ENCODE results near the gene PRIM2. TPM values are rescaled to one million over a fixed set of nuclear protein-coding genes. Genes with fewer than 3 reads are reported as not detected.
"Not testable (repeated sequence)": the region's sequence is repeated elsewhere in the genome, so short reads cannot be mapped to it uniquely, and the experiment has no call there.

Gene PRIM2
- total RNA-seq, 1 donor from 2014 or later = 21.0 TPM

DNA sequence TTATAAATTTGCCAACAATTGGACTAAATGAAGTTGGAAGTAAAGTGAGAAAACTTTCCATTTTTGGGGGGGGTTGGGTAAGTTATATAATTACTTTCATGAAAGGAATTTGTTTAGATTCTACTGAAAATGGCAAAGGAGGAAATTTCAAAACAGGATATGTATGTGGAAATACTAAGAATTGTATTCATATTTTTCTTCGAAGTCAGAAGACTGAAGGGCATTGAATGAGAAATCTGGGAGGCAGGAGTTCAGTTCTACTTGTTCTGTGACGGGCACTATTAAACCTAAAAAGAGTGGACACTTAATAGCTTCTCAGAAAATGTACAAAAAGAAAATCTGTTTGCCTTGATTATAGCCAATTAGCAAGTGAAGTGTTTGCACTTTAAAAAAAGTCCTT is 114.7 kb downstream of the PRIM2 start:
- no peak overlapping the region for H3K4me3 ChIP-seq (ENCODE audit: low read depth, low read length)
- DNase-seq (ENCODE audit: low read depth) = no peak
- TF ChIP-seq, protein P1, sequence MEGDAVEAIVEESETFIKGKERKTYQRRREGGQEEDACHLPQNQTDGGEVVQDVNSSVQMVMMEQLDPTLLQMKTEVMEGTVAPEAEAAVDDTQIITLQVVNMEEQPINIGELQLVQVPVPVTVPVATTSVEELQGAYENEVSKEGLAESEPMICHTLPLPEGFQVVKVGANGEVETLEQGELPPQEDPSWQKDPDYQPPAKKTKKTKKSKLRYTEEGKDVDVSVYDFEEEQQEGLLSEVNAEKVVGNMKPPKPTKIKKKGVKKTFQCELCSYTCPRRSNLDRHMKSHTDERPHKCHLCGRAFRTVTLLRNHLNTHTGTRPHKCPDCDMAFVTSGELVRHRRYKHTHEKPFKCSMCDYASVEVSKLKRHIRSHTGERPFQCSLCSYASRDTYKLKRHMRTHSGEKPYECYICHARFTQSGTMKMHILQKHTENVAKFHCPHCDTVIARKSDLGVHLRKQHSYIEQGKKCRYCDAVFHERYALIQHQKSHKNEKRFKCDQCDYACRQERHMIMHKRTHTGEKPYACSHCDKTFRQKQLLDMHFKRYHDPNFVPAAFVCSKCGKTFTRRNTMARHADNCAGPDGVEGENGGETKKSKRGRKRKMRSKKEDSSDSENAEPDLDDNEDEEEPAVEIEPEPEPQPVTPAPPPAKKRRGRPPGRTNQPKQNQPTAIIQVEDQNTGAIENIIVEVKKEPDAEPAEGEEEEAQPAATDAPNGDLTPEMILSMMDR (conservative IDR thresholded peaks at IDR 0.05; ENCODE audit: low read depth, low read length) = no peak

DNA sequence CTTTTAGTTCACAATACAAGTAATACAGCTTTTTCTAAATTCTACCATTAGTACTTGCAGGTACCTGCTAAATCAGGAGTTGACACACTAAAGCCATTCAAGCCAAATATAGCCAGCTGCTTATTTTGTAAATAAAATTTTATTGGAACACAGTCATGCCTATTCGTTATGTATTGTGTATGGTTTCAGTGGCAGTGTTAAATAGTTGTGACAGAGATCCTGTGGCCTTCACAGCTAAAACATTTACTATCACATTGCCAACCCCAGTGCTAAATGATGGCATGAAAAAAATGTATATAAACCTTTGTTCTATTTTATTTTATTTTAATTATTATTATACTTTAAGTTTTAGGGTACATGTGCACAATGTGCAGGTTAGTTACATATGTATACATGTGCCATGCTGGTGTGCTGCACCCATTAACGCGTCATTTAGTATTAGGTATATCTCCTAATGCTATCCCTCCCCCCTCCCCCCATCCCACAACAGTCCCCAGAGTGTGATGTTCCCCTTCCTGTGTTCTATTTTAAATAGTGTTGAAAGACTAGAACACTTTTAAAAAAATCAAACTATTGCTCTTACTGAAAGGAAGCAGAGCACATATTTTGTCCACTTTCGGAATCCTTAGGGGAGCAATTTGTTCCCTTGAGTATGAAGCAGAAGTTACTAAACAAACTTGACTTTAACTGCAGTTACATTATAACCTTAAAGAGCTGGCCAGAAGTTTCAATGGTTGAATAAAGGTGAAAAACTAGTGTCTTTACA is 115.7 kb downstream of the PRIM2 start:
- no peak overlapping the region for H3K4me3 ChIP-seq (ENCODE audit: low read depth, low read length)
- DNase-seq (ENCODE audit: low read depth) = no peak
- TF ChIP-seq, protein P1 (conservative IDR thresholded peaks at IDR 0.05; ENCODE audit: low read depth, low read length) = no peak

GRCh38 chr6:57433790-57434189 is 116.4 kb downstream of the PRIM2 start:
- DNase-seq (ENCODE audit: low read depth); H3K4me3 ChIP-seq (ENCODE audit: low read depth, low read length): not testable (repeated sequence)

GRCh38 chr6:57434944-57435343 is 117.5 kb downstream of the PRIM2 start:
- H3K4me3 ChIP-seq (ENCODE audit: low read depth, low read length) = no peak overlapping the region
- TF ChIP-seq, protein P1 (conservative IDR thresholded peaks at IDR 0.05; ENCODE audit: low read depth, low read length) = no peak
- no peak for DNase-seq (ENCODE audit: low read depth)

- DNase-seq (ENCODE audit: low read depth) = no peak
- H3K4me3 ChIP-seq (ENCODE audit: low read depth, low read length) = no peak overlapping the region
- TF ChIP-seq, protein P1 (conservative IDR thresholded peaks at IDR 0.05; ENCODE audit: low read depth, low read length) = no peak
Measured at GRCh38 chr6:57435475-57436160, 118.2 kb downstream of the PRIM2 start.

DNA sequence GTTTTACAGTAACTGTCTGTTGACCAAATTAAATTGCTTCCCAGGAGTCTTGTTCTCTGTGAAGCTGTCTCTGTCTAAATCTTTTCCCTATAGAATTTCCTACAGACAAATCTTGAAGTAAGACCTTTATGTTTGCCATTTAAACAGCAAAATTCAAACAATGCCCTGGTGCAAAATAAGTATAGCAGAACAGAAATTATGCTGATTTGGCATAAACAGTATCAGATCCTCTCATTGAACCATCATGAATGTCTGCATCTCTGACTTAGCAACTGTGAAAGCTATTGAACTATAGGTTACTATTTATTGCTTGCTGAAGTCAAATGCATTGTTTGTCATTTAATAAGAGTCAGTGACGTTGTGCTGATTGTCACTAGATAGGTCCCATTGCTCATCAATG is 123.3 kb downstream of the PRIM2 start:
- DNase-seq (ENCODE audit: low read depth); H3K4me3 ChIP-seq (ENCODE audit: low read depth, low read length): not testable (repeated sequence)

DNA sequence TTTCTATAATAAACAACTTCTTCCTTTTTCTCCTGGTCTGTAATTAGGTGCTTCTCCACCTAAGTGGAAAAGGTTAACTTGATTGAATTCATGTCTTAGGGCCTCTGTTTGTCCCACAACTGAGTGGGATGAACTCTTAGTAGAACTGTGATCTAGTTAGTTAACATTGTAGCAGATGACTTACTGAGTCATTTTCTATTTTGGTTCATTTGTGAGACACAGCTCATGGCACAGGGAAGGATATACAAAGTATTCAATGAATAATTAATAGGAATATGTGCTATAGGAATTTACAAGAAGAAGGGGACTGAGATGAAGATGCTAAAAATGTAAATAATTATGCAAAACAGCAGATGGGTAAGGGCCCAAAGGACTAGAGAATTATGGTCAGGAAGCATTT is 124.7 kb downstream of the PRIM2 start:
- not testable (repeated sequence) for H3K4me3 ChIP-seq (ENCODE audit: low read depth, low read length); DNase-seq (ENCODE audit: low read depth)

DNA sequence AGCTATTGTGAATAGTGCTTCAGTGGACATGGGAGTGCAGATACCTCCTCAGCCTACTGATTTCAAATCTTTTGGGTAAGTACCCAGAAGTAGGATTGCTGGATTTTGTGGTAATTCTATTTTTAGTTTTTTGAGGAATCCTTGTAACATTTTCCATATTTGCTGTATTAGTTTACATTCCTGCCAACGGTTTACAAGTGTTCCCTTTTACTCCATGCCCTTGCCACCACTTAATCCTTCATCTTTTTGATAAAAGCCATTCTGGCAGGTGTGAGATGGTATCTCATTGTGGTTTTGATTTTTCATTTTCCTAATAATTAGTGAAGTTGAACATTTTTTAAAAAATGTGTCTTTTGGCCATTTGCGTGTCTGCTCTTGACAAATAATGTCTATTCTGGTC is 125.8 kb downstream of the PRIM2 start:
- DNase-seq (ENCODE audit: low read depth); H3K4me3 ChIP-seq (ENCODE audit: low read depth, low read length): not testable (repeated sequence)

GRCh38 chr6:57444787-57445186 is 127.4 kb downstream of the PRIM2 start:
- not testable (repeated sequence) for H3K4me3 ChIP-seq (ENCODE audit: low read depth, low read length); DNase-seq (ENCODE audit: low read depth)

GRCh38 chr6:57445379-57445778 is 127.9 kb downstream of the PRIM2 start:
- not testable (repeated sequence) for H3K4me3 ChIP-seq (ENCODE audit: low read depth, low read length); DNase-seq (ENCODE audit: low read depth)

- not testable (repeated sequence) for H3K4me3 ChIP-seq (ENCODE audit: low read depth, low read length); DNase-seq (ENCODE audit: low read depth)
Measured at GRCh38 chr6:57445790-57446468, 128.5 kb downstream of the PRIM2 start.

DNA sequence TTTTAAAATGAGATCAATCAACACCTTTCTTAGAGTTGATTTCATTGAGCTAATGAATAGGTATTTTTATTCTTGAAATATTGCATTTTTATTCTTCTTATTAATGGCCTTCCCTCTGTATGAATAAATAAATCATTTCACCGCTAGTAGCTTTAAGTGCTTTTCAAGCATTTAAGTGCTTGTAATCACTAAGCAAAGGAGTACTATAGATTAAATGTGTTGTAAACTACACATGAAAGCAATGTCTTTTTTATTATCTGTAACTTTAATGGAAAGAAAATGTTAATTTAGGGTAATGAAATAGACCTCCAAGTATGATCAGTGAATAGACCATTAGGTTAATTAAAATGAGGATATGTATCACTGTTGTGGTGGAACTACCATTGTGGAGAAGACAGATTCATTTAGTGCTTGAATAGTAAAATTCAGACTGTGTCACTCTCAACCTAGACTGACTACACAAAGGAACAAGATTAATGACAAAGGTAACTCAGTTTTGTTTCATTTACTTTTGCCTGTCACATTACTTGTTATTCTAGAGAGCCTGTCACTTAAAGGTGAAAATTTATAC is 132.2 kb downstream of the PRIM2 start:
- not testable (repeated sequence) for DNase-seq (ENCODE audit: low read depth); H3K4me3 ChIP-seq (ENCODE audit: low read depth, low read length)

GRCh38 chr6:57459781-57460180 is 142.4 kb downstream of the PRIM2 start:
- DNase-seq (ENCODE audit: low read depth); H3K4me3 ChIP-seq (ENCODE audit: low read depth, low read length): not testable (repeated sequence)
